H1 (cell line): ENCODE data around the gene HNF1A. TPM values are rescaled to one million over a fixed set of nuclear protein-coding genes. Genes with fewer than 3 reads are reported as not detected.
A peak's percentile ranks its signal among the peaks of the same experiment; 100 is the strongest.

Experiments used
- CTCF ChIA-PET: fragments of 300-600 bp; sonication (Branson Sonifier 250); formaldehyde crosslinking; loops from one replicate; lab custom pipeline; 2021; ENCODE audit not compliant: partially characterized antibody; lab: Charles Lee
- POLR2A ChIA-PET: fragments of 300-600 bp; sonication (Branson Sonifier 250); formaldehyde crosslinking; loops from one replicate; lab custom pipeline; 2021; ENCODE audit warnings: inconsistent platforms; ENCODE audit not compliant: partially characterized antibody; lab: Charles Lee
- DNase-seq, 2 experiments: peaks; one replicate each; pipeline versions ENCODE4 v3.0.0 to v3.0.0-alpha.2; 2010 to 2022; ENCODE audit warnings: low spot score in 2 of 2, low read depth in 1 of 2, mixed read lengths in 1 of 2
- FAIRE-seq: peaks from 2 replicates; lab custom pipeline; 2011; peaks lifted over from hg19 to GRCh38; lab: Jason Lieb, UNC
- H2AFZ ChIP-seq: 2 replicates; pipeline ENCODE4 v1.8.1; 2012; ENCODE audit warnings: low read length, inconsistent platforms
- H2AK5ac ChIP-seq: 2 replicates; pipeline ENCODE4 v1.6.1; 2013; ENCODE audit warnings: low read depth, low read length
- H2BK120ac ChIP-seq: replicated peaks from 2 replicates; pipeline ENCODE3; 2013; ENCODE audit warnings: low read depth, low read length, inconsistent platforms
- H2BK12ac ChIP-seq: 2 replicates; pipeline ENCODE4 v1.6.1; 2013; ENCODE audit warnings: low read depth, low read length
- H2BK15ac ChIP-seq: 2 replicates; pipeline ENCODE4 v1.6.1; 2013; ENCODE audit warnings: low read length
- H2BK20ac ChIP-seq: 2 replicates; pipeline ENCODE4 v1.6.1; 2013; ENCODE audit warnings: low read length
- H2BK5ac ChIP-seq: 2 replicates; pipeline ENCODE4 v1.6.1; 2013; ENCODE audit warnings: low read depth, low read length
- H3K14ac ChIP-seq: 2 replicates; pipeline ENCODE4 v1.6.1; 2013; ENCODE audit warnings: inconsistent platforms; ENCODE audit not compliant: insufficient read length
- H3K18ac ChIP-seq: 2 replicates; pipeline ENCODE4 v1.6.1; 2013; ENCODE audit warnings: low read length; ENCODE audit errors: extremely low read depth
- H3K23ac ChIP-seq: 2 replicates; pipeline ENCODE4 v1.6.1; 2013; ENCODE audit warnings: inconsistent platforms; ENCODE audit not compliant: insufficient read length
- H3K23me2 ChIP-seq: 2 replicates; pipeline ENCODE4 v1.6.1; 2013; ENCODE audit warnings: low read depth, low read length
- H3K27ac ChIP-seq: 2 replicates; pipeline ENCODE4 v1.6.1; 2011; ENCODE audit warnings: low read depth, low read length, inconsistent platforms
- H3K27me3 ChIP-seq, 4 experiments: replicated peaks in 1 of 4; 1 replicate in 1 of 4; 2 replicates in 3 of 4; pipeline versions ENCODE4 v1.6.1 to v1.8.1; 2011 to 2013; ENCODE audit warnings: low read length in 3 of 4, mild to moderate bottlenecking in 3 of 4, inconsistent platforms in 2 of 4, mixed read lengths in 2 of 4, moderate library complexity in 1 of 4; ENCODE audit not compliant: control insufficient read depth in 3 of 4, insufficient read depth in 3 of 4; ENCODE audit errors: extremely low read depth in 1 of 4
- H3K36me3 ChIP-seq, 4 experiments: 2 replicates each; pipeline versions ENCODE4 v1.6.1 to v1.8.1; 2011 to 2013; ENCODE audit warnings: mild to moderate bottlenecking in 4 of 4, low read length in 3 of 4, moderate library complexity in 2 of 4, control low read depth in 1 of 4, inconsistent platforms in 1 of 4; ENCODE audit not compliant: insufficient read depth in 4 of 4, control insufficient read depth in 2 of 4
- H3K4ac ChIP-seq: replicated peaks from 2 replicates; pipeline ENCODE3; 2013; ENCODE audit warnings: low read length, low read depth, mixed read lengths, inconsistent platforms; ENCODE audit not compliant: insufficient read length
- H3K4me1 ChIP-seq, 4 experiments: replicated peaks in 1 of 4; 1 replicate in 1 of 4; 2 replicates in 3 of 4; pipeline versions ENCODE4 v1.6.1 to v1.8.1; 2011 to 2013; ENCODE audit warnings: low read length in 3 of 4, inconsistent platforms in 2 of 4, mixed read lengths in 1 of 4; ENCODE audit not compliant: insufficient read depth in 4 of 4, control insufficient read depth in 3 of 4
- H3K4me2 ChIP-seq, 2 experiments: 2 replicates each; pipeline versions ENCODE4 v1.6.1 to v1.8.1; 2011 to 2013; ENCODE audit warnings: low read depth in 2 of 2, low read length in 2 of 2, control low read depth in 1 of 2, inconsistent platforms in 1 of 2, mild to moderate bottlenecking in 1 of 2; ENCODE audit not compliant: insufficient read depth in 1 of 2
- H3K4me3 ChIP-seq, 4 experiments: fragments of 200-600, 300-600 bp in 1 of 4; sonication (generic), shearing (Covaris generic), sonication (Bioruptor Twin) in 1 of 4; 2 replicates each; pipeline versions ENCODE4 v1.5.1 to v1.8.1; 2011 to 2016; ENCODE audit warnings: low read length in 4 of 4, low read depth in 3 of 4, control low read depth in 2 of 4, inconsistent platforms in 2 of 4, mild to moderate bottlenecking in 2 of 4, mixed read lengths in 1 of 4, moderate library complexity in 1 of 4; ENCODE audit not compliant: insufficient read depth in 2 of 4; ENCODE audit errors: extremely low read depth in 1 of 4
- H3K56ac ChIP-seq: replicated peaks from 2 replicates; pipeline ENCODE3; 2013; ENCODE audit warnings: low read depth, mild to moderate bottlenecking, mixed read lengths, low read length, inconsistent platforms; ENCODE audit not compliant: insufficient read length
- H3K79me1 ChIP-seq: 2 replicates; pipeline ENCODE4 v1.6.1; 2013; ENCODE audit warnings: low read depth, low read length, control low read depth
- H3K79me2 ChIP-seq, 2 experiments: 2 replicates each; pipeline versions ENCODE4 v1.6.1 to v1.8.1; 2012 to 2013; ENCODE audit warnings: low read length in 2 of 2, mild to moderate bottlenecking in 2 of 2, inconsistent platforms in 1 of 2; ENCODE audit not compliant: insufficient read depth in 2 of 2, control insufficient read depth in 1 of 2
- H3K9ac ChIP-seq, 4 experiments: replicated peaks in 1 of 4; 1 replicate in 1 of 4; 2 replicates in 3 of 4; pipeline versions ENCODE4 v1.6.1 to v1.8.1; 2011 to 2013; ENCODE audit warnings: low read depth in 3 of 4, low read length in 3 of 4, control low read depth in 2 of 4, mild to moderate bottlenecking in 2 of 4, moderate library complexity in 2 of 4, inconsistent platforms in 1 of 4; ENCODE audit errors: extremely low read depth in 1 of 4
- H3K9me3 ChIP-seq, 2 experiments: 2 replicates each; pipeline versions ENCODE4 v1.6.1 to v1.8.1; 2012 to 2013; ENCODE audit warnings: mild to moderate bottlenecking in 2 of 2, moderate library complexity in 2 of 2, control low read depth in 1 of 2, inconsistent platforms in 1 of 2, low read depth in 1 of 2, low read length in 1 of 2, mixed read lengths in 1 of 2; ENCODE audit not compliant: insufficient read depth in 2 of 2
- H4K20me1 ChIP-seq, 2 experiments: replicated peaks in 1 of 2; 2 replicates each; pipeline versions ENCODE3 to v1.8.1; 2011 to 2013; ENCODE audit warnings: inconsistent platforms in 2 of 2, low read length in 2 of 2, mild to moderate bottlenecking in 1 of 2; ENCODE audit not compliant: insufficient read depth in 2 of 2, control insufficient read depth in 1 of 2
- H4K5ac ChIP-seq: 2 replicates; pipeline ENCODE4 v1.6.1; 2013; ENCODE audit warnings: low read length, low read depth, mixed read lengths, inconsistent platforms; ENCODE audit not compliant: insufficient read length
- H4K8ac ChIP-seq: 2 replicates; pipeline ENCODE4 v1.8.0; 2013; ENCODE audit warnings: mild to moderate bottlenecking, moderate library complexity, low read length, inconsistent platforms; ENCODE audit not compliant: insufficient read depth; ENCODE audit errors: extremely low read depth
- H4K91ac ChIP-seq: replicated peaks from 2 replicates; pipeline ENCODE3; 2013; ENCODE audit warnings: low read length, mixed read lengths, inconsistent platforms; ENCODE audit not compliant: insufficient read length
- CBX5 ChIP-seq: fragments of 300-800, 300-1000 bp; sonication (generic); IDR thresholded peaks from 2 replicates; pipeline ENCODE4 v1.7.1; 2016; ENCODE audit warnings: antibody characterized with exemption, low read length, low read depth
- SP4 ChIP-seq: IDR thresholded peaks from 2 replicates; pipeline ENCODE4 v1.6.1; 2012; ENCODE audit warnings: low read length, inconsistent platforms
- YY1 ChIP-seq: IDR thresholded peaks from 2 replicates; pipeline ENCODE4 v1.6.1; 2011; ENCODE audit warnings: low read depth, mild to moderate bottlenecking, low read length
- WGBS, 2 experiments: shearing (Covaris generic) in 1 of 2; methylation state at CpG; one replicate each; pipeline versions ENCODE4 v1.1.6 to v1.1.7; 2013 to 2015; ENCODE audit warnings: low lambda C conversion rate in 2 of 2, mixed read lengths in 2 of 2, inconsistent platforms in 1 of 2, low coverage in 1 of 2, missing lambda C conversion rate in 1 of 2; ENCODE audit not compliant: insufficient replicate concordance in 2 of 2, insufficient coverage in 1 of 2, insufficient read length in 1 of 2; ENCODE audit errors: extremely low coverage in 1 of 2, missing lambda C conversion rate in 1 of 2; 5-methylcytosine and 5-hydroxymethylcytosine counted together
- polyA plus RNA-seq, 7 experiments: library from polyadenylated mRNA; depleted of rRNA in 3 of 7; stranded (reverse) in 5 of 7; unstranded in 2 of 7; fragments of >200 nt in 5 of 7; fragments of 200-250 nt in 2 of 7; gene quantifications; 1 replicate in 5 of 7; 2 replicates in 1 of 7; 4 replicates in 1 of 7; pipeline versions ENCODE4 v1.2.1 to v1.2.3, GENCODE V29; 2011 to 2013; ENCODE audit warnings: missing spikeins in 2 of 7, mixed read lengths in 2 of 7
- total RNA-seq: library from RNA; stranded (reverse); fragmentation: NEBNext Ultra II Directional; extraction: Animal tissue kit (Norgen Biotek cat#: 25700); gene quantifications from 2 replicates; pipeline ENCODE4 v1.2.1, GENCODE V29; 2021

HNF1A gene
- total and polyA plus RNA-seq, 2 of the 8 experiments (the other 6 are each of a cell fraction or from before 2014, with no cell fraction given), result not detected

- H3K4ac ChIP-seq, result no peak overlapping the region
- no peak overlapping the region for H2BK5ac ChIP-seq
- H2BK15ac ChIP-seq, result no peak overlapping the region
- no peak for TF ChIP-seq CBX5
- peak; percentile 79 for TF ChIP-seq YY1
- TF ChIP-seq SP4, result no peak
- H4K91ac ChIP-seq, result no peak overlapping the region
- H2BK120ac ChIP-seq, result no peak overlapping the region
- H4K8ac ChIP-seq, result no peak overlapping the region
- no peak overlapping the region for H3K9ac ChIP-seq
- DNase-seq, result no peak
- FAIRE-seq, result no peak
- no peak overlapping the region; the same call in 1 of the 2 replicates for H2AFZ ChIP-seq
- no peak overlapping the region for H3K4me2 ChIP-seq
- H3K9me3 ChIP-seq, result no peaks in the 10 kb centered on the region
- H2BK20ac ChIP-seq, result 0 out of 2 replicates have a peak overlapping the region, but pooled peaks have one; percentile 21
- H3K27me3 ChIP-seq, result no peaks in the 10 kb centered on the region
- no peaks in the 10 kb centered on the region for H3K79me2 ChIP-seq
- ChIA-PET POLR2A (interaction anchor here (0.9 to 1.1 kb wide), 2 partner anchors 19 to 39 kb away, joined by 3 read pairs; partner anchors contain the start of gene C12orf43), CTCF (interaction anchor here (0.6 to 2.9 kb wide), 11 partner anchors 11 to 225 kb away, joined by 3 to 24 read pairs (median 3); no protein-coding TSS in a partner anchor)
- no peak overlapping the region for H2BK12ac ChIP-seq
- no peaks in the 10 kb centered on the region for H4K20me1 ChIP-seq
- H2AK5ac ChIP-seq, result no peak overlapping the region
- no peak overlapping the region for H3K56ac ChIP-seq
- peaks cover 0 to 9% (median 2%) of the 10 kb centered on the region in 4 experiments; a peak in 5 of 7 replicates for H3K4me1 ChIP-seq
- H3K18ac ChIP-seq, result no peak overlapping the region
- H3K23ac ChIP-seq, result no peak overlapping the region
- no peaks in the 10 kb centered on the region for H3K36me3 ChIP-seq
- H3K23me2 ChIP-seq, result no peaks in the 10 kb centered on the region
- H3K14ac ChIP-seq, result no peak overlapping the region
- WGBS, 2 experiments, result 83% methylated on average over 14 of the region's 14 CpGs; no CpG with 5 or more reads in 1 of the 2 experiments
- no peak overlapping the region for H3K4me3 ChIP-seq
- no peaks in the 10 kb centered on the region for H3K79me1 ChIP-seq
- no peak overlapping the region for H4K5ac ChIP-seq
- no peak overlapping the region for H3K27ac ChIP-seq
These were observed 630 bp upstream of the HNF1A start for GRCh38 chr12:120977531-120978295.
